HCT116 (cell line): ENCODE measurements around the gene CCL7. TPM values are rescaled to one million over a fixed set of nuclear protein-coding genes. Genes with fewer than 3 reads are reported as not detected.

Experiments used
- ATAC-seq: fragments of 200-7000 bp; cut with Tn5 transposase; 2 replicates; pipeline ENCODE4 v1.9.1; 2020; ENCODE audit warnings: mild to moderate bottlenecking, moderate library complexity
- BruUV-seq: library from RNA; stranded (reverse); fragments of 400-500 nt; replicated peaks from 2 replicates; lab custom pipeline; 2021; lab: Mats Ljungman, UMichigan
- CTCF ChIA-PET: fragments of 300-600 bp; sonication (Branson Sonifier 250); formaldehyde crosslinking; loops from one replicate; lab custom pipeline; 2021; ENCODE audit warnings: antibody characterized with exemption; lab: Charles Lee
- POLR2A ChIA-PET: fragments of 300-600, 350-600 bp; sonication (Branson Sonifier 250); formaldehyde crosslinking; loops from one replicate; lab custom pipeline; 2021; ENCODE audit warnings: antibody characterized with exemption; lab: Charles Lee
- RAD21 ChIA-PET, 2 experiments: fragments of 300-600 bp; sonication (Branson Sonifier 250); formaldehyde crosslinking; loops; one replicate each; lab custom pipeline; 2023; ENCODE audit warnings: low total read pairs in 2 of 2; ENCODE audit not compliant: uncharacterized antibody in 2 of 2, unreplicated experiment in 2 of 2, low non-redundant PET in 1 of 2; lab: Charles Lee
- DNase-seq: peaks from one replicate; pipeline ENCODE4 v3.0.0-alpha.2; 2010; ENCODE audit warnings: low read depth, low spot score
- H2AFZ ChIP-seq: fragments of 200-600 bp; shearing (Covaris generic), sonication (generic); 2 replicates; pipeline ENCODE4 v1.6.1; 2017; ENCODE audit warnings: low read depth, mixed run types, mixed read lengths, antibody characterized with exemption, low read length; ENCODE audit not compliant: poor library complexity, severe bottlenecking
- H3K27ac ChIP-seq: 2 replicates; pipeline ENCODE4 v1.5.1; 2012; ENCODE audit warnings: low read depth, low read length
- H3K27me3 ChIP-seq: fragments of 200-600 bp; sonication (generic); 2 replicates; pipeline ENCODE4 v1.6.1; 2016; ENCODE audit warnings: mixed run types, low read length, mixed read lengths; ENCODE audit not compliant: insufficient read depth
- H3K36me3 ChIP-seq, 2 experiments: fragments of 200-500 bp in 1 of 2; fragments of 200-600 bp in 1 of 2; sonication (Bioruptor generic) in 1 of 2; sonication (generic) in 1 of 2; 2 replicates each; pipeline versions ENCODE4 v1.5.1 to v1.6.1; 2014 to 2016; ENCODE audit warnings: low read length in 2 of 2, inconsistent platforms in 1 of 2, mixed read lengths in 1 of 2, mixed run types in 1 of 2; ENCODE audit not compliant: insufficient read depth in 2 of 2, control insufficient read depth in 1 of 2
- H3K4me1 ChIP-seq, 2 experiments: fragments of 200-600 bp in 1 of 2; sonication (generic) in 1 of 2; 2 replicates each; pipeline versions ENCODE4 v1.5.1 to v1.6.1; 2012 to 2017; ENCODE audit warnings: low read length in 2 of 2, inconsistent platforms in 1 of 2, mild to moderate bottlenecking in 1 of 2, mixed read lengths in 1 of 2, mixed run types in 1 of 2, moderate library complexity in 1 of 2; ENCODE audit not compliant: insufficient read depth in 2 of 2, control insufficient read depth in 1 of 2
- H3K4me2 ChIP-seq: fragments of 200-600 bp; sonication (generic); 2 replicates; pipeline ENCODE4 v1.6.1; 2017; ENCODE audit warnings: mixed run types, low read length, mixed read lengths
- H3K4me3 ChIP-seq, 2 experiments: fragments of 200-600 bp in 1 of 2; sonication (generic) in 1 of 2; replicated peaks in 1 of 2; 2 replicates each; pipeline ENCODE4 v1.5.1; 2011 to 2016; ENCODE audit warnings: low read length in 2 of 2, control low read depth in 1 of 2, low read depth in 1 of 2, mild to moderate bottlenecking in 1 of 2, mixed read lengths in 1 of 2, mixed run types in 1 of 2
- H3K79me2 ChIP-seq: fragments of 200-600 bp; sonication (generic); 2 replicates; pipeline ENCODE4 v1.6.1; 2017; ENCODE audit warnings: mild to moderate bottlenecking, mixed run types, low read length, moderate library complexity, mixed read lengths; ENCODE audit not compliant: insufficient read depth
- H3K9ac ChIP-seq: fragments of 200-600 bp; sonication (generic); 2 replicates; pipeline ENCODE4 v1.6.1; 2016; ENCODE audit warnings: low read length, mixed read lengths
- H3K9me2 ChIP-seq: fragments of 200-600 bp; sonication (generic), shearing (Covaris generic); 2 replicates; pipeline ENCODE4 v1.6.1; 2017; ENCODE audit warnings: mixed run types, mild to moderate bottlenecking, moderate library complexity; ENCODE audit not compliant: insufficient read depth
- H3K9me3 ChIP-seq, 2 experiments: fragments of 200-500 bp in 1 of 2; fragments of 200-600 bp in 1 of 2; sonication (Bioruptor generic) in 1 of 2; sonication (generic) in 1 of 2; 2 replicates each; pipeline ENCODE4 v1.6.1; 2014 to 2017; ENCODE audit warnings: low read length in 2 of 2, mixed read lengths in 2 of 2, inconsistent platforms in 1 of 2, low read depth in 1 of 2, mild to moderate bottlenecking in 1 of 2, mixed run types in 1 of 2, moderate library complexity in 1 of 2; ENCODE audit not compliant: control insufficient read depth in 1 of 2, insufficient read depth in 1 of 2
- H4K20me1 ChIP-seq: fragments of 200-600 bp; sonication (generic), shearing (Covaris generic); 2 replicates; pipeline ENCODE4 v1.6.1; 2017; ENCODE audit warnings: mixed run types, mild to moderate bottlenecking, moderate library complexity; ENCODE audit not compliant: insufficient read depth
- ATF3 ChIP-seq: IDR thresholded peaks from 2 replicates; pipeline ENCODE4 v1.6.1; 2012
- CEBPB ChIP-seq: IDR thresholded peaks from 2 replicates; pipeline ENCODE4 v1.6.1; 2012; ENCODE audit warnings: low read depth
- EGR1 ChIP-seq: IDR thresholded peaks from 2 replicates; pipeline ENCODE4 v1.6.1; 2012; ENCODE audit warnings: low read depth
- ELF1 ChIP-seq: IDR thresholded peaks from 2 replicates; pipeline ENCODE4 v1.6.1; 2012; ENCODE audit warnings: low read depth, borderline replicate concordance
- EZH2 ChIP-seq: fragments of 200-600 bp; sonication (generic); IDR thresholded peaks from 2 replicates; pipeline ENCODE4 v1.6.1; 2017; ENCODE audit warnings: antibody characterized with exemption, mixed run types
- EZH2phosphoT487 ChIP-seq: fragments of 200-600 bp; IDR thresholded peaks from 2 replicates; pipeline ENCODE4 v1.6.1; 2018; ENCODE audit warnings: antibody characterized with exemption, borderline replicate concordance
- POLR2AphosphoS5 ChIP-seq: IDR thresholded peaks from 2 replicates; pipeline ENCODE4 v1.6.1; 2011; ENCODE audit warnings: mild to moderate bottlenecking, low read depth, low read length, moderate library complexity
- RAD21 ChIP-seq: IDR thresholded peaks from 2 replicates; pipeline ENCODE4 v1.6.1; 2012; ENCODE audit warnings: low read depth, mild to moderate bottlenecking
- SIN3A ChIP-seq: IDR thresholded peaks from 2 replicates; pipeline ENCODE4 v1.6.1; 2012; ENCODE audit warnings: low read depth
- SP1 ChIP-seq: IDR thresholded peaks from 2 replicates; pipeline ENCODE4 v1.6.1; 2012; ENCODE audit warnings: low read depth
- SRF ChIP-seq: IDR thresholded peaks from 2 replicates; pipeline ENCODE4 v1.6.1; 2012; ENCODE audit warnings: low read depth
- YY1 ChIP-seq: IDR thresholded peaks from 2 replicates; pipeline ENCODE4 v1.6.1; 2011; ENCODE audit warnings: low read length, low read depth, moderate library complexity, mild to moderate bottlenecking; ENCODE audit not compliant: insufficient replicate concordance; ENCODE audit errors: extremely low read depth
- ZBTB33 ChIP-seq: IDR thresholded peaks from 2 replicates; pipeline ENCODE4 v1.6.1; 2011; ENCODE audit warnings: mild to moderate bottlenecking, low read length, moderate library complexity; ENCODE audit not compliant: insufficient replicate concordance; ENCODE audit errors: extremely low read depth
- ZFX ChIP-seq: fragments of 450-650 bp; IDR thresholded peaks from 2 replicates; pipeline ENCODE4 v1.6.1; 2017
- intact Hi-C: fragments of 100-400 bp; cut with micrococcal nuclease; formaldehyde crosslinking; loops from 2 replicates; pipeline ENCODE4 v1.10.0; 2022
- total RNA-seq: library from RNA; stranded (reverse); gene quantifications from one replicate; pipeline ENCODE4 v1.2.1, GENCODE V29; 2021; ENCODE audit not compliant: unreplicated experiment

The CCL7 gene
- total RNA-seq, 1 experiment from 2014 or later = not detected

GRCh38 chr17:34303606-34304005, 33.6 kb downstream of the CCL7 start:
- H3K4me2 ChIP-seq = no peak overlapping the region
- no peaks in the 10 kb centered on the region for H3K9me2 ChIP-seq
- ATAC-seq (no peak), DNase-seq (no peak)
- H3K27ac ChIP-seq = no peak overlapping the region
- no peaks in the 10 kb centered on the region for H3K79me2 ChIP-seq
- H4K20me1 ChIP-seq = no peaks in the 10 kb centered on the region
- no TSS peak for BruUV-seq
- intact Hi-C loops = no loop called here
- H3K9ac ChIP-seq = no peak overlapping the region
- ChIA-PET CTCF (no interaction called here), POLR2A (no interaction called here), RAD21 (no interaction called here)
- no peaks in the 10 kb centered on the region for H3K27me3 ChIP-seq
- no peaks in the 10 kb centered on the region for H3K4me1 ChIP-seq
- no peak overlapping the region for H3K4me3 ChIP-seq
- H3K9me3 ChIP-seq = no peaks in the 10 kb centered on the region
- H2AFZ ChIP-seq = no peak overlapping the region
- TF ChIP-seq SIN3A = no peak
- no peak for TF ChIP-seq POLR2AphosphoS5
- no peak for TF ChIP-seq RAD21
- TF ChIP-seq ATF3 = no peak
- no peak for TF ChIP-seq ZFX
- TF ChIP-seq SP1 = no peak
- TF ChIP-seq EZH2phosphoT487 = no peak
- no peak for TF ChIP-seq EGR1
- TF ChIP-seq ELF1 = no peak
- TF ChIP-seq ZBTB33 = no peak
- no peak for TF ChIP-seq SRF
- no peak for TF ChIP-seq CEBPB
- no peak for TF ChIP-seq YY1
- no peak for TF ChIP-seq EZH2
- H3K36me3 ChIP-seq = no peaks in the 10 kb centered on the region
